ENCODE results near the gene KRT27.

The KRT27 gene

DNA sequence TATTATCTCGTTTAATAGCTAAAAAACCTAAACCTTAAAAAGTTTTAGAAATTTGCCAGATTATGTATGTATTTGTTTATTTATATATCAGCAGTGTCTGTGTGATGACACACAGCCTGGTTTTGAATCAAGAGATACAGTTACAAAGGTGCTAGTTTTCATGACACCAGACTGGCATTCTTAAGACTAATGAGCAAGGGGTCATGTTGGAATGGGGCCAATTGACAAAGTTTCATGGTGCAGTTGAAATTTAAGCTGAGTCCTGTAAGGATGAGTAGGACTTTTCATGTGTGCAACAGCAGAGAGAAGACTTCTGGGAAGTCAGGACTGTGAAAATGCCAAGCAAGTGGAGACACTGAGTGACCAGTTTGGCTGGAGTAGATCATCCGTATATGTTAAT lies 43.2 kb upstream of the KRT27 start:
- Histone ChIP-seq H3K27me3 (ENCODE audit: insufficient read depth, poor library complexity, severe bottlenecking) (no peaks in the 10 kb centered on the region), H3K9me3 (ENCODE audit: severe bottlenecking) (no peaks in the 10 kb centered on the region), H3K36me3 (ENCODE audit: low read depth) (peaks cover 8% of the 10 kb centered on the region; the same call in 1 of the 2 replicates), H3K4me1 (ENCODE audit: insufficient read depth, poor library complexity, severe bottlenecking) (no peaks in the 10 kb centered on the region), H3K4me3 (ENCODE audit: severe bottlenecking) (no peak overlapping the region), H3K27ac (ENCODE audit: poor library complexity, severe bottlenecking) (no peak overlapping the region)
- TF ChIP-seq, protein P1, sequence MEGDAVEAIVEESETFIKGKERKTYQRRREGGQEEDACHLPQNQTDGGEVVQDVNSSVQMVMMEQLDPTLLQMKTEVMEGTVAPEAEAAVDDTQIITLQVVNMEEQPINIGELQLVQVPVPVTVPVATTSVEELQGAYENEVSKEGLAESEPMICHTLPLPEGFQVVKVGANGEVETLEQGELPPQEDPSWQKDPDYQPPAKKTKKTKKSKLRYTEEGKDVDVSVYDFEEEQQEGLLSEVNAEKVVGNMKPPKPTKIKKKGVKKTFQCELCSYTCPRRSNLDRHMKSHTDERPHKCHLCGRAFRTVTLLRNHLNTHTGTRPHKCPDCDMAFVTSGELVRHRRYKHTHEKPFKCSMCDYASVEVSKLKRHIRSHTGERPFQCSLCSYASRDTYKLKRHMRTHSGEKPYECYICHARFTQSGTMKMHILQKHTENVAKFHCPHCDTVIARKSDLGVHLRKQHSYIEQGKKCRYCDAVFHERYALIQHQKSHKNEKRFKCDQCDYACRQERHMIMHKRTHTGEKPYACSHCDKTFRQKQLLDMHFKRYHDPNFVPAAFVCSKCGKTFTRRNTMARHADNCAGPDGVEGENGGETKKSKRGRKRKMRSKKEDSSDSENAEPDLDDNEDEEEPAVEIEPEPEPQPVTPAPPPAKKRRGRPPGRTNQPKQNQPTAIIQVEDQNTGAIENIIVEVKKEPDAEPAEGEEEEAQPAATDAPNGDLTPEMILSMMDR (IDR thresholded peaks at IDR 0.05; ENCODE audit: poor library complexity, severe bottlenecking), result no peak
- ATAC-seq (ENCODE audit: low read depth) (no peak), DNase-seq (ENCODE audit: low spot score) (no peak)

DNA sequence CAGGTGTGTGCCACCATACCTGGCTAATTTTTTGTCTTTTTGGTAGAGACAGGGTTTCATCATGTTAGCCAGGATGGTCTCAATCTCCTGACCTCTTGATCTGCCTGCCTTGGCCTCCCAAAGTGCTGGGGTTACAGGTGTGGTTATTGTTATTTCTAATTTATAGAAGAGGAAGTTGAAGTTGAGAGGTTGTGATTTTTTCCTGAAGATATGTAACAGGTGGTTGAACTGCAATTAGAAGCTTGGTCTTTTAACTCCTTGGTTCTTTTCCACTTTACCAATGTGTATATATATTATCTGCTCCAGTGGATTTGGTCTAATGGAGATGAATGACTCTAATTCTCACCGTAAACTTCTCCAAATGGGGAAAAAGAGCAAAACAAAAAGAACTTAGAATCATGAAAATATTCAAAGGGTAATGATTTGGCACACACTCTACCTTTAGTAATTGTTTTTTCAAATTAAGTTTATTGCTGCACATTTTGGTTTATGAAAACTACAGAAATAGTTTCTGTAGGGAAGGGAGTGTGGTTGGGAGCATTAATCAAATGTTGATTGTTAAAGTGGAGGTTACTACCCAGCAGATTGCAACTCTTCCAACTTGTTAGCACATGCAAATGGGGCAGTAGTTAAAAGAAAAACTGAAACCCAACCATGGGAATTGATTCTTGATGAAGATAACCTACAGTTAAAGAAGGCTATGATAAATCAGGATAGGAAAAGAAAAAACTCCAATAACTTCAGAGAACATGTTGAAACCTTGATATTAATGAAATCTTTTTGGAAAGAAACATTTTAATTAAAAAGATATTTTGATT lies 41.9 kb upstream of the KRT27 start:
- DNase-seq (ENCODE audit: low spot score) (no peak), ATAC-seq (ENCODE audit: low read depth) (no peak)

DNA sequence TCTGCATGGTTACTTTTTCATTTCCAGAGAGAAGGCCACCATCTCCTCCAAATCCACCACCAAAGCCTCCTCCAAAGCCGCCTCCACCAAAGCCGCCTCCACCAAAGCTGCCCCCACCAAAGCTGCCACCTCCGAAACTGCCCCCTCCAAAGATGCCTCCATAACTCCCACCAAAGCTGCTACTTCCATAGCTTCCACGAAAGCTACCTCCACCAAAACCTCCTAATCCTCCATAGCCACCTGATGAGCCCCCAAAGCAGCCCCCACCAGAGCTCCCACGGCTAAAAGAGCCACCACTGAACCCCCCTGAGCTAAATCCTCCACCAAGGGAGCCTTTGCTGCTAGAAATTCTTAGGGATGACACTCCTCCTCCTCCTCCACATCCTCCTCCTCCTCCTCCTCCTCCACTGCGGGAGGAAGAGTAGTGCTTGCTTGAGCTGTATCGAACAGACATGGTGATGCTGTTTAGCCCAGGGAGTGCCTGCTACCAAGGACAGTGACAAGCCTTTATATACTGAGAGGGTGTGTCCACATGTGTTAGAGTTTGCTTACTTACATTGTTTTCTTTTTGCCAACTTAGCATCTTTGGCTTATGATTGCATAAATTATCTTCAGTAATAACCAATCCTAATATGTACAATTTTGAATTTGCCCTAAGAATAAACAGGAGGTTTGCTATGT lies 39.9 kb upstream of the KRT27 start, which contains the start of gene KRT10:
KRT10 (minus strand) TSS at position 483 of the 681 bp plus-strand sequence; CDS start at position 454, 29 bp downstream.
- Histone ChIP-seq H3K27ac (ENCODE audit: poor library complexity, severe bottlenecking) (no peak within 1 kb of the TSS), H3K9me3 (ENCODE audit: severe bottlenecking) (no peaks in the 10 kb centered on the region), H3K36me3 (ENCODE audit: low read depth) (peaks cover 11% of the 10 kb centered on the region), H3K4me1 (ENCODE audit: insufficient read depth, poor library complexity, severe bottlenecking) (peaks cover 4% of the 10 kb centered on the region), H3K4me3 (ENCODE audit: severe bottlenecking) (no peak within 1 kb of the TSS), H3K27me3 (ENCODE audit: insufficient read depth, poor library complexity, severe bottlenecking) (no peaks in the 10 kb centered on the region)
- DNase-seq (ENCODE audit: low spot score), result no peak
- TF ChIP-seq, protein P1 (IDR thresholded peaks at IDR 0.05; ENCODE audit: poor library complexity, severe bottlenecking), result no peak
- ATAC-seq (ENCODE audit: low read depth), result no peak

More for the DNA sequence above, 41.9 kb upstream of the KRT27 start:
- Histone ChIP-seq H3K4me3 (ENCODE audit: severe bottlenecking) (no peak overlapping the region), H3K4me1 (ENCODE audit: insufficient read depth, poor library complexity, severe bottlenecking) (no peaks in the 10 kb centered on the region), H3K36me3 (ENCODE audit: low read depth) (peaks cover 5% of the 10 kb centered on the region; the same call in 1 of the 2 replicates), H3K27me3 (ENCODE audit: insufficient read depth, poor library complexity, severe bottlenecking) (no peaks in the 10 kb centered on the region), H3K9me3 (ENCODE audit: severe bottlenecking) (no peaks in the 10 kb centered on the region), H3K27ac (ENCODE audit: poor library complexity, severe bottlenecking) (no peak overlapping the region)
- TF ChIP-seq, protein P1 (IDR thresholded peaks at IDR 0.05; ENCODE audit: poor library complexity, severe bottlenecking), result no peak

DNA sequence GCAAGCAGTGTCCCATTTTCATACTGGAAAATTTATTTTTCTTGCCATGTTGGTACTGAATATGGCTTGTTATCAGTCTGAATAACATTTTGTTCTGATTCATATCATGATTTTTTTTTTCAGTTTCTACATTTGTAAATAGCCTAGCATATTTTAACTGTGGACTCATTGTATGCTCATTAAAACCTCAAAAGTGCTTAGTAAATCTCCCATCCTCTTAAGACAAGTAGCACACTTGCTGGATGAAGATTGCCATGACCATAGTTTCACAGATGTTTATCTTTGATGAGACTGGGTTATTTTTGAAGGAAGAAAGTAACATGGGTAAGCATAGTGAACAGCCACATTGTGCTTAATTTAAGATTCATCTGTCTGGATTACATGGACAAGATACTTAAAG lies 39.2 kb upstream of the KRT27 start:
- peaks cover 18% of the 10 kb centered on the region for H3K36me3 ChIP-seq (ENCODE audit: low read depth)
- no peak for ATAC-seq (ENCODE audit: low read depth)
- TF ChIP-seq, protein P1 (IDR thresholded peaks at IDR 0.05; ENCODE audit: poor library complexity, severe bottlenecking), result no peak
- peaks cover 4% of the 10 kb centered on the region for H3K4me1 ChIP-seq (ENCODE audit: insufficient read depth, poor library complexity, severe bottlenecking)
- DNase-seq (ENCODE audit: low spot score), result no peak
- no peaks in the 10 kb centered on the region for H3K9me3 ChIP-seq (ENCODE audit: severe bottlenecking)
- no peak overlapping the region for H3K27ac ChIP-seq (ENCODE audit: poor library complexity, severe bottlenecking)
- H3K27me3 ChIP-seq (ENCODE audit: insufficient read depth, poor library complexity, severe bottlenecking), result no peaks in the 10 kb centered on the region
- H3K4me3 ChIP-seq (ENCODE audit: severe bottlenecking), result no peak overlapping the region
